B cell (primary cell): ENCODE measurements around the gene LSM12. TPM values are rescaled to one million over a fixed set of nuclear protein-coding genes. Genes with fewer than 3 reads are reported as not detected.
"Not testable (repeated sequence)": the region's sequence is repeated elsewhere in the genome, so short reads cannot be mapped to it uniquely, and the experiment has no call there.

Experiments used
- ATAC-seq: fragments of 200-7000 bp; cut with Tn5 transposase; one replicate; pipeline ENCODE4 v1.10.0; 2021; ENCODE audit warnings: low read depth, mild to moderate bottlenecking, moderate number of reproducible peaks, moderate library complexity
- CTCF ChIA-PET: fragments of 350-600 bp; sonication (Branson Sonifier 250); formaldehyde crosslinking; loops from one replicate; lab custom pipeline; 2021; ENCODE audit warnings: antibody characterized with exemption, inconsistent platforms; lab: Charles Lee
- POLR2A ChIA-PET: fragments of 350-600 bp; sonication (Branson Sonifier 250); formaldehyde crosslinking; loops from one replicate; lab custom pipeline; 2021; ENCODE audit warnings: antibody characterized with exemption; lab: Charles Lee
- DNase-seq: peaks from one replicate; pipeline ENCODE4 v3.0.0; 2013
- H2AFZ ChIP-seq: 2 replicates; pipeline ENCODE4 v1.6.1; 2012; ENCODE audit warnings: mild to moderate bottlenecking, low read depth, low read length; ENCODE audit not compliant: insufficient read depth, poor library complexity, severe bottlenecking
- H3K27ac ChIP-seq, 2 donors: 1 replicate in 1 of 2; 2 replicates in 1 of 2; pipeline ENCODE4 v1.5.1; 2012 to 2013; ENCODE audit warnings: low read length in 2 of 2, mild to moderate bottlenecking in 2 of 2, moderate library complexity in 1 of 2
- H3K27me3 ChIP-seq, 4 experiments: fragments of 200-600 bp in 1 of 4; sonication (generic) in 1 of 4; replicated peaks in 1 of 4; 1 replicate in 2 of 4; 2 replicates in 2 of 4; pipeline versions ENCODE4 v1.6.1 to v1.7.0; 2013 to 2016; ENCODE audit warnings: low read length in 3 of 4, mild to moderate bottlenecking in 2 of 4, mixed read lengths in 1 of 4, moderate library complexity in 1 of 4; ENCODE audit not compliant: insufficient read depth in 4 of 4, control insufficient read depth in 3 of 4; ENCODE audit errors: control extremely low read depth in 1 of 4
- H3K36me3 ChIP-seq, 2 experiments: replicated peaks in 1 of 2; 1 replicate in 1 of 2; 2 replicates in 1 of 2; pipeline versions ENCODE4 v1.6.1 to v1.7.1; 2013; ENCODE audit warnings: low read length in 1 of 2; ENCODE audit not compliant: insufficient read depth in 2 of 2, control insufficient read depth in 1 of 2; ENCODE audit errors: control extremely low read depth in 1 of 2, extremely low read depth in 1 of 2
- H3K4me1 ChIP-seq, 2 donors: fragments of 200-600 bp in 1 of 2; sonication (generic) in 1 of 2; 1 replicate in 1 of 2; 2 replicates in 1 of 2; pipeline versions ENCODE4 v1.5.1 to v1.6.1; 2013 to 2017; ENCODE audit warnings: low read length in 2 of 2; ENCODE audit not compliant: control insufficient read depth in 2 of 2, insufficient read depth in 2 of 2
- H3K4me2 ChIP-seq: replicated peaks from 2 replicates; pipeline ENCODE3; 2012; ENCODE audit warnings: mild to moderate bottlenecking, low read depth, low read length; ENCODE audit not compliant: poor library complexity, severe bottlenecking
- H3K4me3 ChIP-seq, 5 experiments: fragments of 200-600 bp in 1 of 5; sonication (generic) in 1 of 5; 1 replicate in 3 of 5; 2 replicates in 2 of 5; pipeline versions ENCODE4 v1.5.1 to v1.7.0; 2011 to 2016; ENCODE audit warnings: low read length in 4 of 5, mild to moderate bottlenecking in 4 of 5, low read depth in 2 of 5, control low read depth in 1 of 5, moderate library complexity in 1 of 5; ENCODE audit not compliant: insufficient read depth in 1 of 5; ENCODE audit errors: control extremely low read depth in 1 of 5, extremely low read depth in 1 of 5
- H3K79me2 ChIP-seq: fragments of 200-600 bp; sonication (generic); one replicate; pipeline ENCODE4 v1.6.0; 2016; ENCODE audit warnings: low read length; ENCODE audit not compliant: control insufficient read depth, insufficient read depth
- H3K9ac ChIP-seq: fragments of 200-600 bp; sonication (generic); 2 replicates; pipeline ENCODE4 v1.6.1; 2017; ENCODE audit warnings: mild to moderate bottlenecking, low read length, moderate library complexity
- H3K9me3 ChIP-seq, 3 donors: one replicate each; pipeline versions ENCODE4 v1.6.1 to v1.7.1; 2013; ENCODE audit warnings: low read length in 2 of 3; ENCODE audit not compliant: control insufficient read depth in 2 of 3, insufficient read depth in 1 of 3; ENCODE audit errors: control extremely low read depth in 1 of 3
- H4K20me1 ChIP-seq: 2 replicates; pipeline ENCODE4 v1.6.0; 2012; ENCODE audit warnings: mild to moderate bottlenecking, low read length; ENCODE audit not compliant: insufficient read depth, control insufficient read depth, poor library complexity, severe bottlenecking
- H3K27ac Mint-ChIP-seq: one replicate; pipeline ENCODE4 v1.8.0; 2021; ENCODE audit warnings: mixed read lengths
- H3K27me3 Mint-ChIP-seq: one replicate; pipeline ENCODE4 v1.8.0; 2021; ENCODE audit warnings: mixed read lengths
- H3K4me1 Mint-ChIP-seq: one replicate; pipeline ENCODE4 v1.8.0; 2021; ENCODE audit warnings: mixed read lengths
- H3K4me3 Mint-ChIP-seq: one replicate; pipeline ENCODE4 v1.8.0; 2021; ENCODE audit warnings: mixed read lengths
- H3K9me3 Mint-ChIP-seq: one replicate; pipeline ENCODE4 v1.8.0; 2022; ENCODE audit warnings: mixed read lengths; ENCODE audit not compliant: insufficient read depth
- EZH2 ChIP-seq: IDR thresholded peaks from 2 replicates; pipeline ENCODE4 v1.6.1; 2012; ENCODE audit warnings: borderline replicate concordance, low read depth, mild to moderate bottlenecking, moderate library complexity, low read length; ENCODE audit not compliant: insufficient read depth, poor library complexity, severe bottlenecking
- WGBS: methylation state at CpG from one replicate; pipeline ENCODE4 v1.1.5; 2013; ENCODE audit warnings: missing lambda C conversion rate; ENCODE audit not compliant: insufficient coverage; 5-methylcytosine and 5-hydroxymethylcytosine counted together
- intact Hi-C: fragments of 100-400 bp; cut with micrococcal nuclease; formaldehyde crosslinking; loops from one replicate; pipeline ENCODE4 v1.10.0; 2022
- polyA plus RNA-seq: library from polyadenylated mRNA; depleted of rRNA; stranded (reverse); fragments of >200 nt; gene quantifications from 2 replicates; pipeline ENCODE4 v1.2.3, GENCODE V29; 2012
- total RNA-seq, 2 donors: library from RNA; stranded (reverse); fragments of 120-200 nt in 1 of 2; gene quantifications; 1 replicate in 1 of 2; 2 replicates in 1 of 2; pipeline versions ENCODE4 v1.2.3 to v1.2.4, GENCODE V29; 2013 to 2022
- TF ChIP-seq, protein P1 (sequence below): fragments of 200-600 bp; IDR thresholded peaks from one replicate; pipeline ENCODE4 v1.8.0; 2022; ENCODE audit warnings: antibody characterized with exemption, mild to moderate bottlenecking

The LSM12 gene
- total and polyA plus RNA-seq, 2 donors (not counting 1 experiment from before 2014, with no cell fraction given), result 16.8 to 31.2 TPM

- TF ChIP-seq, protein P1, sequence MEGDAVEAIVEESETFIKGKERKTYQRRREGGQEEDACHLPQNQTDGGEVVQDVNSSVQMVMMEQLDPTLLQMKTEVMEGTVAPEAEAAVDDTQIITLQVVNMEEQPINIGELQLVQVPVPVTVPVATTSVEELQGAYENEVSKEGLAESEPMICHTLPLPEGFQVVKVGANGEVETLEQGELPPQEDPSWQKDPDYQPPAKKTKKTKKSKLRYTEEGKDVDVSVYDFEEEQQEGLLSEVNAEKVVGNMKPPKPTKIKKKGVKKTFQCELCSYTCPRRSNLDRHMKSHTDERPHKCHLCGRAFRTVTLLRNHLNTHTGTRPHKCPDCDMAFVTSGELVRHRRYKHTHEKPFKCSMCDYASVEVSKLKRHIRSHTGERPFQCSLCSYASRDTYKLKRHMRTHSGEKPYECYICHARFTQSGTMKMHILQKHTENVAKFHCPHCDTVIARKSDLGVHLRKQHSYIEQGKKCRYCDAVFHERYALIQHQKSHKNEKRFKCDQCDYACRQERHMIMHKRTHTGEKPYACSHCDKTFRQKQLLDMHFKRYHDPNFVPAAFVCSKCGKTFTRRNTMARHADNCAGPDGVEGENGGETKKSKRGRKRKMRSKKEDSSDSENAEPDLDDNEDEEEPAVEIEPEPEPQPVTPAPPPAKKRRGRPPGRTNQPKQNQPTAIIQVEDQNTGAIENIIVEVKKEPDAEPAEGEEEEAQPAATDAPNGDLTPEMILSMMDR, result no peak
- TF ChIP-seq EZH2, result no peak
- POLR2A ChIA-PET, result no interaction called here
- Histone ChIP-seq H4K20me1 (no peaks in the 10 kb centered on the region), H3K4me3 (no peak overlapping the region), H3K9ac (no peak overlapping the region), H3K79me2 (no peaks in the 10 kb centered on the region), H3K36me3 (no peaks in the 10 kb centered on the region), H3K4me2 (no peak overlapping the region), H3K4me1 (peaks cover 8 to 9% of the 10 kb centered on the region in 2 donors), H3K27ac (no peak overlapping the region), H3K27me3 (peaks cover 0 to 24% (median 8%) of the 10 kb centered on the region in 4 experiments), H2AFZ (no peak overlapping the region), H3K9me3 (peaks cover 0 to 9% (median 0%) of the 10 kb centered on the region in 3 donors)
- Mint-ChIP-seq H3K9me3 (no peaks in the 10 kb centered on the region), H3K4me1 (peaks cover 4% of the 10 kb centered on the region), H3K27me3 (peaks cover 27% of the 10 kb centered on the region), H3K27ac (no peak overlapping the region), H3K4me3 (no peak overlapping the region)
- 84% methylated on average over 4 of the region's 4 CpGs for WGBS
- DNase-seq (no peak), ATAC-seq (no peak)
- CTCF ChIA-PET, result no interaction called here
- intact Hi-C loops, result no loop called here
These were observed 67.4 kb downstream of the LSM12 start for GRCh38 chr17:43999024-43999423.

- DNase-seq (no peak), ATAC-seq (no peak)
- peaks cover 0 to 22% (median 8%) of the 10 kb centered on the region in 4 experiments for H3K27me3 ChIP-seq
- ChIA-PET POLR2A (no interaction called here), CTCF (no interaction called here)
- peaks cover 3% of the 10 kb centered on the region for H3K4me1 Mint-ChIP-seq
- no peak overlapping the region for H3K4me2 ChIP-seq
- H3K27me3 Mint-ChIP-seq, result peaks cover 27% of the 10 kb centered on the region
- H2AFZ ChIP-seq, result no peak overlapping the region
- H3K27ac Mint-ChIP-seq, result no peak overlapping the region
- no peak for TF ChIP-seq EZH2
- TF ChIP-seq, protein P1, result no peak
- H3K4me3 Mint-ChIP-seq, result no peak overlapping the region
- H3K9me3 ChIP-seq, result peaks cover 0 to 9% (median 0%) of the 10 kb centered on the region in 3 donors
- no peak overlapping the region for H3K9ac ChIP-seq
- peaks cover 8 to 9% of the 10 kb centered on the region in 2 donors for H3K4me1 ChIP-seq
- no peaks in the 10 kb centered on the region for H3K9me3 Mint-ChIP-seq
- no CpG with 5 or more reads among the region's 3 CpGs for WGBS
- no peaks in the 10 kb centered on the region for H4K20me1 ChIP-seq
- no peaks in the 10 kb centered on the region for H3K36me3 ChIP-seq
- no peaks in the 10 kb centered on the region for H3K79me2 ChIP-seq
- intact Hi-C loops, result no loop called here
- H3K27ac ChIP-seq, result no peak overlapping the region
- H3K4me3 ChIP-seq, result no peak overlapping the region
These were observed 67.9 kb downstream of the LSM12 start for GRCh38 chr17:43998552-43998951.

- H4K20me1 ChIP-seq, H3K27ac Mint-ChIP-seq, H3K79me2 ChIP-seq, H3K4me3 ChIP-seq, POLR2A ChIA-PET, H3K9me3 ChIP-seq, H3K4me1 Mint-ChIP-seq, H3K9me3 Mint-ChIP-seq, DNase-seq, H3K4me2 ChIP-seq, ATAC-seq, H3K9ac ChIP-seq, H3K4me3 Mint-ChIP-seq, H3K27ac ChIP-seq, H2AFZ ChIP-seq, H3K36me3 ChIP-seq, H3K4me1 ChIP-seq, intact Hi-C loops: not testable (repeated sequence)
- 89% methylated on average over 5 of the region's 5 CpGs for WGBS
- CTCF ChIA-PET, result interaction anchor here (2.4 kb wide), 1 partner anchor 53 kb away, joined by 13 read pairs; no protein-coding TSS in a partner anchor
- peaks cover 30% of the 10 kb centered on the region for H3K27me3 Mint-ChIP-seq
- peaks cover 0 to 22% (median 7%) of the 10 kb centered on the region in 4 experiments for H3K27me3 ChIP-seq
These were observed 69.3 kb downstream of the LSM12 start for GRCh38 chr17:43997180-43997579.
